Measurements from ENCODE around the gene THYN1.

DNA sequence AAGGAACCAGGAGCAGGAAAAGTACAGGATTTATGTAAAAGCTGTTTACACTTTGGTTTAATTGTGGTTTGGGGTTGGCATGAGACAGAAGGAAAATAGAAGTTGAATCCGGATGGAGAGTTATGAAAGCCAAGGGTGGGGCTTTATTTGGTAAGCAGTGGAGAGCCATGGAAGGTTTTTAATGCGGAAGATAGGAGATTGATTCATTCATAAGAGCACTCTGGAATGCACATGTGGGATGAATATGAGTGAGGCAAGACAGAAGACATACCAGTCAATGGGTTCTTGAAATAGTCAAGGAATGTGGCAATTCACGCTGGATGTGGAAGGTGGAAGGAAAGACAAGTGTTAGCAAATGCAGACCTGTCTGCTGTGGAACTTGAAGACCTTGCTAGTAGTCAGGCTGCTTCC is 13.7 kb upstream of the THYN1 start:
- no peak for TF ChIP-seq POLR2AphosphoS5 (IDR thresholded peaks at IDR 0.05)
- TF ChIP-seq, protein P1, sequence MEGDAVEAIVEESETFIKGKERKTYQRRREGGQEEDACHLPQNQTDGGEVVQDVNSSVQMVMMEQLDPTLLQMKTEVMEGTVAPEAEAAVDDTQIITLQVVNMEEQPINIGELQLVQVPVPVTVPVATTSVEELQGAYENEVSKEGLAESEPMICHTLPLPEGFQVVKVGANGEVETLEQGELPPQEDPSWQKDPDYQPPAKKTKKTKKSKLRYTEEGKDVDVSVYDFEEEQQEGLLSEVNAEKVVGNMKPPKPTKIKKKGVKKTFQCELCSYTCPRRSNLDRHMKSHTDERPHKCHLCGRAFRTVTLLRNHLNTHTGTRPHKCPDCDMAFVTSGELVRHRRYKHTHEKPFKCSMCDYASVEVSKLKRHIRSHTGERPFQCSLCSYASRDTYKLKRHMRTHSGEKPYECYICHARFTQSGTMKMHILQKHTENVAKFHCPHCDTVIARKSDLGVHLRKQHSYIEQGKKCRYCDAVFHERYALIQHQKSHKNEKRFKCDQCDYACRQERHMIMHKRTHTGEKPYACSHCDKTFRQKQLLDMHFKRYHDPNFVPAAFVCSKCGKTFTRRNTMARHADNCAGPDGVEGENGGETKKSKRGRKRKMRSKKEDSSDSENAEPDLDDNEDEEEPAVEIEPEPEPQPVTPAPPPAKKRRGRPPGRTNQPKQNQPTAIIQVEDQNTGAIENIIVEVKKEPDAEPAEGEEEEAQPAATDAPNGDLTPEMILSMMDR (IDR thresholded peaks at IDR 0.05), result no peak
- TF ChIP-seq POLR2A (IDR thresholded peaks at IDR 0.05), result no peak
- no peak for TF ChIP-seq EP300 (IDR thresholded peaks at IDR 0.05)

All from suprapubic skin (tissue), 4 donors.